ENCODE measurements around the gene MYL6. TPM values are rescaled to one million over a fixed set of nuclear protein-coding genes. Genes with fewer than 3 reads are reported as not detected.

MYL6 gene
- total RNA-seq, 1 experiment from 2014 or later: 1,181 TPM

GRCh38 chr12:56122637-56123036, 35.5 kb upstream of the MYL6 start:
- H3T11ph ChIP-seq (ENCODE audit: low read length): no peak overlapping the region
- no peak overlapping the region for H3K14ac ChIP-seq (ENCODE audit: insufficient read depth, low read length)
- no CpG with 5 or more reads among the region's 2 CpGs for WGBS (ENCODE audit: extremely low coverage, insufficient read length, low lambda C conversion rate)
- no peaks in the 10 kb centered on the region for H3K27me3 ChIP-seq (ENCODE audit: insufficient read depth, low read length)
- no peaks in the 10 kb centered on the region for H3K79me1 ChIP-seq (ENCODE audit: insufficient read depth, low read depth, low read length, poor library complexity, severe bottlenecking)
- peaks cover 11% of the 10 kb centered on the region for H3K23me2 ChIP-seq (ENCODE audit: insufficient read length, low read depth, low read length, poor library complexity, severe bottlenecking)
- no peak overlapping the region for H2BK12ac ChIP-seq (ENCODE audit: insufficient read length, low read depth, low read length)
- no peaks in the 10 kb centered on the region for H3K79me2 ChIP-seq (ENCODE audit: insufficient read depth, low read length)
- no peaks in the 10 kb centered on the region; the same call in 1 of the 2 replicates for H3K4me1 ChIP-seq (ENCODE audit: insufficient read depth, low read length)
- no peak overlapping the region for H4K5ac ChIP-seq (ENCODE audit: insufficient read length, low read depth, low read length)
- Mint-ChIP-seq H3K36me3 (ENCODE audit: insufficient read depth in 1 of 3, low read depth in 3 of 3) (peaks cover 15 to 31% (median 25%) of the 10 kb centered on the region in 3 experiments), H3K9me3 (peaks cover 0 to 3% of the 10 kb centered on the region in 2 experiments; a peak in 2 of 5 replicates), H3K4me3 (no peak overlapping the region), H3K27ac (no peak overlapping the region), H3K27me3 (ENCODE audit: low read depth) (peaks cover 2% of the 10 kb centered on the region; the same call in 1 of the 2 replicates), H3K4me1 (peaks cover 36% of the 10 kb centered on the region in 2 experiments)
- DNase-seq: no peak
- H3K9ac ChIP-seq (ENCODE audit: extremely low read depth, insufficient read length, low read length): no peak overlapping the region
- no peak overlapping the region for H2AK5ac ChIP-seq (ENCODE audit: insufficient read length, low read length)
- H3K18ac ChIP-seq (ENCODE audit: insufficient read length, low read depth, low read length): no peak overlapping the region
- H3K4ac ChIP-seq (ENCODE audit: low read depth, low read length): no peak overlapping the region
- H4K20me1 ChIP-seq (ENCODE audit: control insufficient read depth, insufficient read depth, insufficient read length): no peaks in the 10 kb centered on the region
- no peak overlapping the region for H3K4me2 ChIP-seq (ENCODE audit: insufficient read depth, insufficient read length, low read length)
- H4K91ac ChIP-seq (ENCODE audit: insufficient read length, low read depth, low read length): no peak overlapping the region
- H3K27ac ChIP-seq (ENCODE audit: insufficient read length, low read depth, low read length): no peak overlapping the region
- no peaks in the 10 kb centered on the region for H3K9me3 ChIP-seq (ENCODE audit: control insufficient read depth, low read depth, low read length)
- H2BK15ac ChIP-seq (ENCODE audit: low read depth, low read length): no peak overlapping the region
- no peak overlapping the region for H3K23ac ChIP-seq (ENCODE audit: insufficient read length, low read depth, low read length)
- no peak overlapping the region for H3K56ac ChIP-seq (ENCODE audit: insufficient read length, low read depth, low read length)
- H2AFZ ChIP-seq (ENCODE audit: low read length): no peak overlapping the region
- H4K8ac ChIP-seq (replicated peaks; ENCODE audit: insufficient read length, low read depth, low read length): no peak overlapping the region
- no peak overlapping the region for H2BK5ac ChIP-seq (ENCODE audit: insufficient read length, low read length)
- TF ChIP-seq, protein P1, sequence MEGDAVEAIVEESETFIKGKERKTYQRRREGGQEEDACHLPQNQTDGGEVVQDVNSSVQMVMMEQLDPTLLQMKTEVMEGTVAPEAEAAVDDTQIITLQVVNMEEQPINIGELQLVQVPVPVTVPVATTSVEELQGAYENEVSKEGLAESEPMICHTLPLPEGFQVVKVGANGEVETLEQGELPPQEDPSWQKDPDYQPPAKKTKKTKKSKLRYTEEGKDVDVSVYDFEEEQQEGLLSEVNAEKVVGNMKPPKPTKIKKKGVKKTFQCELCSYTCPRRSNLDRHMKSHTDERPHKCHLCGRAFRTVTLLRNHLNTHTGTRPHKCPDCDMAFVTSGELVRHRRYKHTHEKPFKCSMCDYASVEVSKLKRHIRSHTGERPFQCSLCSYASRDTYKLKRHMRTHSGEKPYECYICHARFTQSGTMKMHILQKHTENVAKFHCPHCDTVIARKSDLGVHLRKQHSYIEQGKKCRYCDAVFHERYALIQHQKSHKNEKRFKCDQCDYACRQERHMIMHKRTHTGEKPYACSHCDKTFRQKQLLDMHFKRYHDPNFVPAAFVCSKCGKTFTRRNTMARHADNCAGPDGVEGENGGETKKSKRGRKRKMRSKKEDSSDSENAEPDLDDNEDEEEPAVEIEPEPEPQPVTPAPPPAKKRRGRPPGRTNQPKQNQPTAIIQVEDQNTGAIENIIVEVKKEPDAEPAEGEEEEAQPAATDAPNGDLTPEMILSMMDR (conservative IDR thresholded peaks at IDR 0.05): no peak
- no peak overlapping the region for H2BK20ac ChIP-seq (ENCODE audit: low read depth, low read length, poor library complexity, severe bottlenecking)
- no peak overlapping the region for H2BK120ac ChIP-seq (ENCODE audit: low read depth, low read length, poor library complexity, severe bottlenecking)
